ENCODE results near the gene C17orf50.

The C17orf50 gene

GRCh38 chr17:35791681-35792350 lies 31.1 kb downstream of the C17orf50 start:
- no peak for DNase-seq

- no peak for DNase-seq
Observed at GRCh38 chr17:35793257-35793656, 32.6 kb downstream of the C17orf50 start.

GRCh38 chr17:35795007-35795870 lies 34.6 kb downstream of the C17orf50 start, which contains the start of gene MMP28:
MMP28 (minus strand) TSS chr17:35795641; CDS start chr17:35795377, 264 bp downstream.
- DNase-seq, result no peak

DNA sequence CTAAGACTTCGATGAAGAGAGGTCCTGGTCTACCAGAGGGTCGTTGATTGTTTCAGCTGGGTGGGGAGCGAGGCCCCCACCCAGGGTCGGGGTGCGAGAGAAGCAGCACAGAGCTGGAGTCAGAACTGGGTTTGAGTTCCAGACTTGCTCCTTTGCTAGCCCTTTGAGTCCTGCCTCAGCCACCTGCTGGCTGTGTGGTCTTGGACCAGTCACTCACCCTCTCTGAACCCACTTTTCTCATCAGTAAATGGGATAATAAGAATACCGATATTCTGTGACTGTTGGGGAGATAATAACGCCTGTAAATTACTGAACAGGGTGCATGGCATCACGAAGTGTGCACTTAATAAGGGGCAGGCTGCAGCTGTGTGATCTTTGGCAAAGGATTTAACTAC lies 35.2 kb downstream of the C17orf50 start:
- DNase-seq, result no peak

- DNase-seq, result no peak
Observed at GRCh38 chr17:35796942-35797341, 36.3 kb downstream of the C17orf50 start.

DNA sequence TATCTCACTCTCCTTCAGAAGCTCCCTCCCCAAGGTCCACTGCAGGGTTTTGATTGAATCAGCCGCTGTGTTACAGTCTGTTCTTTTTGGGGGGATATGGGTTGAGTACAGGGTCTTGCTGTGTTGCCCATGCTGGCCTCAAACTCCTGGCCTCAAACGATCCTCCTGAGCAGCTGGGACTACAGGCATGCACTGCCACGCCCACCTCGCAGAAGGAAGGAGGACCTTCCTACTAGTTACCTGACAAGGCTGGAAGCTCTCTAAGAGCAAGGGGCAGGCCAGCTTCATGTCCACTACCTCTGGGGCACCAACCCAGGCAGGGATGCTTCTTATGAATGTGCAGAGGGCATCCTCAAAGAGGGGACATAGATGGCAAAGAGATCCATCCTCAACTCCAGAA lies 36.7 kb downstream of the C17orf50 start:
- DNase-seq, result no peak

DNA sequence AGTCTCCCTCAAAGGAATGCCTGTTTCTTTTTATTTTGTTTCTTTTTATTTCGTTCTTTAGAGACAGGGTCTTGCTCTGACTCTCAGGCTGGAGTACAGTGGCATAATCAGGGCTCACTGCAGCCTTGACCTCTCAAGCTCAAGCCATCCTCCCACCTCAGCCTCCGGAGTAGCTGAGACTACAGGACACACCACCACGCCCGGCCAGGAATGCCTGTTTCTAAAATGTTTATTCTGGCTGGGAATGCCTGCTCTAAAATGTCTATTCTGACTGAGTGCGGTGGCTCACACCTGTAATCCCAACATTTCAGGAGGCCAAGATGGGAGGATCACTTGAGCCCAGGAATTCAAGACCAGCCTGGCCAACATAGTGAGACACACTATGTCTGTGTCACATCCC lies 37.2 kb downstream of the C17orf50 start:
- DNase-seq, result no peak

GRCh38 chr17:35799942-35800341 lies 39.3 kb downstream of the C17orf50 start:
- peak; percentile 93 to 95 for DNase-seq

- DNase-seq, result peak in 1 of 2 experiments; percentile 59
Observed at GRCh38 chr17:35801583-35802224, 41.0 kb downstream of the C17orf50 start.

GRCh38 chr17:35804658-35805192 lies 44.0 kb downstream of the C17orf50 start:
- DNase-seq, result no peak

DNA sequence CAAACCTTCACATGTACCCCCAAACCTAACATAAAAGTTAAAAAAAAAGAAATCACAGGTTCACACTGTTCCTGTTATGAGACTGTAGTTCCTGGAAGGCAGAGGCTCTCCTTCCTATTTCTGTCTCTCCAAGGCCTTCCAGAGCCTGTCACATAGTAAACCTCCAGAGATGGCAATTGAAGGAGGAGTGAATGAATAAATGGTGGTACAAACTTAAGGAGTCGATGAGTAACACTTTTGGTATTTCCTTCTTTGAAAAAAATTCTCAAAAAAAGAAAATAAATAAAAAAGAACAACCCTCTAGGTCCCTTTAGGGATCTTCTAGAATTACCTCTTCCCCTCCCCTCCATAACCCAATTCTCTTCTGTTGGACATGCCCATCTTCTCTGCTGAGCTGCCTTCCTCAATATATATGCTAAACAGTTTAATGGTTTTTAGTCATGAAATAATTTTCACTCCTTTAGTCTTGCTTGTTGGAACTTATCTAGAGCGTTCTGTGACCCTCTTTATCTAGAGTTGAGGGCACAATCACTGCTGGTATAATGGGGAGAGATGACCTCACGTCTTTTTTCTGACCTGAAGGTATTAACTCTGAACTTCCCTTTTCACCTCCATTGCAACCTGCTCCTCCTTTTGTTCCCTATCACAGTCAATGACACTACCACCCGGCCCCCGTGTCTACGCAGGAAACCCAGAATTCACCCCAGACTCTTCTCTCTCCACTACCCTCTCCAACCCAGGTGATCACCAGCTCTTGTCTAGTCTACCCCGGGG lies 46.9 kb downstream of the C17orf50 start:
- DNase-seq, result no peak

DNA sequence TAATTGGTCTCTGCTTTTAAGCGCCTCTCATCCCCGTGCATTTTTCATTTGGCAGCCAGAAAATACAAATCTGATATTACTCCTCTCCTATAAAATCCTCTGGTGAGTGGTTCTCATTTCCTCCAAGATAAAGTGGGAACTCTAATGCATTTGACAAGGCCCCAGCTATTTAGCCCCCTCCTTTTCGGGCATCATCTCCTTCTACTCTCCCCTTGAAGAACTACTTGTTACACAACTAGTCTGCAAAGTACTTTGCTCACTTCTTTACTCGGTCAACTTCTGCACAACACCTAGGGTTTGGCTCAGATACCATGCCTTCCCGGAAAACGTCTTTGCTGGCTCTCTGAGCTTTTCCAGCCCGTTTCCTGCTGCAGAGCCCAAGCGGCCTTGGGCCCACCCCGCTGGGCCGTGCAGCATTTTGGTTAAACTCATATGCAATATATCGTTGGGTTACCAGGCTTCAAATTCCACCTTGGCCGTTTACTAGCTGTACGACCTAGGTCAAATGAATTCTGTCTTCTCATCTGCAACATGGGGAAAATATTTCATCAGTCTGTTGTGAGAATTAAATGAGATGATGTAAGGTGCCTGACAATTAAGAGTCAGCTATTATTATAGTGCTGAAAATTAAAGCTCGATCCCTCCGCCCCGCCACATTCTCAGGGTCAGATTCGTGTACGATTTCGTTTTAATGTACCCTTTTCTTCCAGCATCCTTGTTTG lies 47.7 kb downstream of the C17orf50 start:
- DNase-seq, result no peak

DNA sequence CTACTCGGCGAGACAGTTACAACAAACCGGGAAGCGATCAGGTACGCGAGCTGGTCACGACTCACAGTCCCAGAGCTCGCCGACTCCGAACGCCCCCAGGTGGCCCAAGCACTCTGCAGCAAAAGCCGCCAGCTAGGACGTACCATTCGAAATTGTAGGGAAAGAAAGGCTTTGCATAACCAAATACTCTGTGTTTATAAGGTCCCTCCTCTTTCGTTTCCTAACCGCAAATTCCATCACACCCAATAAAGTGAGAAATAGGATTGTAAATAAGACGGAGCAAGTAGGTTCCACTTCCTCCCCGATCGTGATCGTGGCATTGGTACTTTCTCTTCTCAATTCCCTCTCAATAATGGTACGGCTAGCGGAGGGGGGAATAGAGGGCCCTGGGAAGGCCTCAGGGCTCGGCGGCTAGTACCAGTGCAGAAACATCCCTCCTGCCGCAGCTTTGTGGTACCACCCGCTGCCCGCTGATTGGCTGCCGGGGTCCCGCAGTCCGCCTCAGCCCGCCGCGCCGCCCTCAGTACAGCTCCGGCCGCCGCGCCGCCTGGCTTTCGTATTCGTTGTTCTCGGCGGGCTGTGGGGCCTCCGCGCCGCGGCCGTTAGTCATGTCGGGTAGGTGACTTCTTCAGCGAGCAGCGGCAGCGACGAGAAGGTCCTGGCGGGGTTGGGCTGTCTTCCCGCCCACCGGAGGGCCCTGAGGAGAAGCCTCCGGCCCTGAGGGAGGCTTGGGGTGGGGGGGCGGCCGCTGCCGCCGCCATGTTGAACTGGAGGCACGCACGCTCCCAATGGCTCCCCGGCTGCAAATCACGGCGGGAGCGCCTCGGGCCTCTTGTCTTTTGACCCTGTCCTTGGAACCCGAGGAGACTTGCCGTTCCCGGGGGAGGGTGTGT lies 48.5 kb downstream of the C17orf50 start, which contains the start of gene TAF15:
Gene TAF15 (plus strand): TSS at position 523 of the 893 bp plus-strand sequence. CDS start 86 bp downstream, at position 609.
- peak; percentile 83 to 95 for DNase-seq

- no peak for DNase-seq
Observed at GRCh38 chr17:35809855-35810461, 49.3 kb downstream of the C17orf50 start.

- DNase-seq, result no peak
Observed at GRCh38 chr17:35811759-35812158, 51.1 kb downstream of the C17orf50 start.

DNA sequence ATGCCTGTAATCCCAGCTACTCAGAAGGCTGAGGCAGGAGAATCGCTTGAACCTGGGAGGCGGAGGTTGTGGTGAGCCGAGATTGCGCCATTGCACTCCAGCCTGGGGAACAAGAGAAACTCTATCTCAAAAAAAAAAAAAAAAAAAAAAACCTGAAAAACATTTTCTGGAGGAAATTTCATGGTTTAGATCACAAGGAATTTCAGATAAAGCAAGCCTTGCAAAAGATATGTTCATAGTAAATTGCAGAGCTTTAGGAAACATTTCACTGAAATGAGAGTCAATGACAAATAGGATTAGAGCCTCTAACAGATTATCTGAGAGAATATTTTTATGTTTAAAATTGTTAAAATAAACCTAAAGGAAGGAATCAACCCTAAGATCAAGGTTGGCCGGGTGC lies 51.8 kb downstream of the C17orf50 start:
- DNase-seq, result no peak

All from cerebellar nuclear complex (tissue), 1 donor.